GM12873 (cell line): ENCODE measurements around the gene ZBTB25.

ENCODE experiments used
- TF ChIP-seq, protein P1 (sequence below): IDR thresholded peaks from 2 replicates; pipeline ENCODE4 v1.5.1; 2012; ENCODE audit warnings: low read depth, mild to moderate bottlenecking, moderate library complexity, low read length, control low read depth; ENCODE audit not compliant: insufficient read depth; ENCODE audit errors: missing control alignments

Gene ZBTB25

DNA sequence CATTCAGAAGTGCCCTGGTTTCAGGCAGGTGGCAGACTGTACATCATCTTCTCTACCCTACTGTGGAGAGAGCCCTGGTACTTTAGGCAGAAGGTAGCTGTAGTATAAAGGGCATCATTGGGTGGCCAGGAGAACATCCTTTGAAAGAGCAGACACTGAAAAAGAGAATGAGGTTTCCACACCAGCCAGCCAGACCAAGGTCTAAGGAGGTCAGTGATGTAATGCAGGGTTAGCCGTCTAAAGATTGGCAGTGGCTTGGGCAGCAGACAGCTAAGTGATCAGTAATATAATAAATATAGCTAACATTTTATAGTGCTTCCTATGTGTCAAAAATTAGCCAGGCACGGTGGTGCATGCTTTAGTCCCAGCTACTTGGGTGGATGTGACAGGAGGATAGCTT, 12.0 kb downstream of the ZBTB25 start:
- TF ChIP-seq, protein P1, sequence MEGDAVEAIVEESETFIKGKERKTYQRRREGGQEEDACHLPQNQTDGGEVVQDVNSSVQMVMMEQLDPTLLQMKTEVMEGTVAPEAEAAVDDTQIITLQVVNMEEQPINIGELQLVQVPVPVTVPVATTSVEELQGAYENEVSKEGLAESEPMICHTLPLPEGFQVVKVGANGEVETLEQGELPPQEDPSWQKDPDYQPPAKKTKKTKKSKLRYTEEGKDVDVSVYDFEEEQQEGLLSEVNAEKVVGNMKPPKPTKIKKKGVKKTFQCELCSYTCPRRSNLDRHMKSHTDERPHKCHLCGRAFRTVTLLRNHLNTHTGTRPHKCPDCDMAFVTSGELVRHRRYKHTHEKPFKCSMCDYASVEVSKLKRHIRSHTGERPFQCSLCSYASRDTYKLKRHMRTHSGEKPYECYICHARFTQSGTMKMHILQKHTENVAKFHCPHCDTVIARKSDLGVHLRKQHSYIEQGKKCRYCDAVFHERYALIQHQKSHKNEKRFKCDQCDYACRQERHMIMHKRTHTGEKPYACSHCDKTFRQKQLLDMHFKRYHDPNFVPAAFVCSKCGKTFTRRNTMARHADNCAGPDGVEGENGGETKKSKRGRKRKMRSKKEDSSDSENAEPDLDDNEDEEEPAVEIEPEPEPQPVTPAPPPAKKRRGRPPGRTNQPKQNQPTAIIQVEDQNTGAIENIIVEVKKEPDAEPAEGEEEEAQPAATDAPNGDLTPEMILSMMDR = no peak

GRCh38 chr14:64488590-64489099, 15.0 kb downstream of the ZBTB25 start:
- TF ChIP-seq, protein P1 = no peak

GRCh38 chr14:64478634-64479250, 24.9 kb downstream of the ZBTB25 start:
- TF ChIP-seq, protein P1 = no peak

- TF ChIP-seq, protein P1 = no peak
Observed at GRCh38 chr14:64476438-64476837, 27.2 kb downstream of the ZBTB25 start.

DNA sequence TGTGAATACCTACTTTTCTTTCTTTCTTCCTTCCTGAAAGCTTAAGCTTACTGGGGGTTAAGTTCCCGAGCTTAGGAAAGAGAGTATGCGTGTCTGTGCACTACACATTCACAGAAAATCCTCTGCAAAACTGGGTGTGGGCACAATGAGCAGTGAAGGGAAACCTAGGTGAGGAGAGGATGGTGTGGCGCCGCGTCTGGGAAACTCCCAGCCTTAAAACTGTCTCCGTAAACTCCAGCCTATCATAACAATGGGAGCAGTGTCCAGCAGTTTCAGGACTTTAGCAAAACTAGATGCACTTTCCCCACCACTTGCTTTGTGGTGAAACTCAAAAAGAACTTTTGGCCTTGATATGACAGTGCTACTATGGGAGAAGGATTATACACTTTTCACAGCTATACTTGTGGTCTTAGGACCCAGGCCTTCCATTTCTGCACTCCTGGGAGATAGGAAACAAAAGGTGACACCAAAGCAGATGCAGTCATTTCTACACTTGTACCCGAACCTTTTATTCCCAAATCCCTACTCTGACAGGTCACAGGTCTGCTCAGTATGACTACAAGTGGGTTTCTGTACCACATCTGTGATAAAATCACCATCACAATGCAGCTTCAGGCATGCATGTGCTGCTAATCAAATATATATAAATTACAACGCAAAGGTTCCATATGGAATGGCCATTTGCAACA, 27.9 kb downstream of the ZBTB25 start:
- TF ChIP-seq, protein P1 = no peak

- TF ChIP-seq, protein P1 = no peak
Observed at GRCh38 chr14:64474698-64475097, 28.9 kb downstream of the ZBTB25 start.

GRCh38 chr14:64474041-64474440, 29.6 kb downstream of the ZBTB25 start:
- TF ChIP-seq, protein P1 = no peak
